HG02678 (cell line): ENCODE measurements around the gene TRIM36.

ENCODE experiments used
- ATAC-seq: cut with Tn5 transposase; IDR thresholded peaks from one replicate; pipeline ENCODE4 v1.9.1; 2021; ENCODE audit warnings: mild to moderate bottlenecking, moderate library complexity; ENCODE audit not compliant: unreplicated experiment

Gene TRIM36

DNA sequence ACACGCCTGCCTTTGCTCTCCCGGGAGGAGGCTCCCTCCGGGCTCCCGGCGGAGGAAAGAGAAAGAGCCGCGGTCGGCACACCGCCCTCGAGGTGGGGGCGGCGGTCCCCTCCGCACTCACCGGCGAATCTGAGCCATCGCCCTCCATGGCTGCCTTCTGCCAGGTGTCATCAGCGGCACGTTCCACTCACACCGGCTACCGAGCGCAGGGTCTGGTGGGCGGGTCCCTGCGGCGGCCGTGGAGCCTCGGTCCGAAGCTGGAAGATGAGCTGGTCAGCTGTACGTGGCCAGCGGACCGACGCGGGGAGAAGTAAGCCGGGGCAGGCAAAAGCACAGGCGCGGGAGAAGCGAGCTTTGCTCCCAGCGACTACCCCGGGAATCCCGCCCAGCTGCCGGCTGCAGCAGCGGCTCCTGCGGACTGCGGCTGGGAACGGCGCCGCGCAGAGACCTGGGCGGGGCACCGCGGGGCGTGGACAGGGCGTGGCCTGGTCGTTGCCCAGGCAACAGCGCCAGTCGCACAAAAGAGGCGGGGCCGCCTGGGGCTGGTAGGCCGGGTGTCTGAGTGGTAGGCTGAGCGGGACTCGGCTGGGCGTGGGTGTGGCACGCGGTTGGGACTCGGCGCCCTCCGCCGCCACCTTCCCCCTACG lies at the start of gene TRIM36:
Gene TRIM36, minus strand, starts transcription at position 422 of the 647 bp plus-strand sequence. Its CDS starts 274 bp downstream, at position 148.
- peak; percentile 96 for ATAC-seq

- ATAC-seq = no peak
Observed at GRCh38 chr5:115214541-115214940, 44.8 kb upstream of the TRIM36 start.

- ATAC-seq = peak; percentile 100
Observed at GRCh38 chr5:115209279-115209678, 39.6 kb upstream of the TRIM36 start.

DNA sequence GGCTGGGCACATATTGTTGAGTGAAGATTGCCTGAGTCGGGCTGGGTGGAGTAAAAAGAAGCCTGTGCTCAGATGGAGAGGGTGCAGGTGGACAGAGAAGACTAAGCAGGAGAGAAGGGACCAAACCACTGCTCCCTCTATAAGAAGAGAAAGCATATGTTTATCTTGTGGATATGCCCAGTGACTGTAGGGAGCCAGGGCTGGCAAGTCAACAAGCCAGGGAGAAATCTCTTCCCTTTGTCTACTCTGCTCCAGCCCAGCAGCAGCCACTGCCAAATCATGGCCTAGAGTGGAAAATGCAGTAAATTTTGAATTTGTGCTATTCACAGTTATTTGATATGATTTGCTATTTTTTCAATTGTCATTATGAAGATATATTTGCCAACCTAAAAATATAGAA lies 33.2 kb upstream of the TRIM36 start:
- ATAC-seq = no peak

GRCh38 chr5:115196161-115196560 lies 26.5 kb upstream of the TRIM36 start:
- no peak for ATAC-seq

- no peak for ATAC-seq
Observed at GRCh38 chr5:115194676-115195075, 25.0 kb upstream of the TRIM36 start.

- ATAC-seq = no peak
Observed at GRCh38 chr5:115193295-115193694, 23.6 kb upstream of the TRIM36 start.

DNA sequence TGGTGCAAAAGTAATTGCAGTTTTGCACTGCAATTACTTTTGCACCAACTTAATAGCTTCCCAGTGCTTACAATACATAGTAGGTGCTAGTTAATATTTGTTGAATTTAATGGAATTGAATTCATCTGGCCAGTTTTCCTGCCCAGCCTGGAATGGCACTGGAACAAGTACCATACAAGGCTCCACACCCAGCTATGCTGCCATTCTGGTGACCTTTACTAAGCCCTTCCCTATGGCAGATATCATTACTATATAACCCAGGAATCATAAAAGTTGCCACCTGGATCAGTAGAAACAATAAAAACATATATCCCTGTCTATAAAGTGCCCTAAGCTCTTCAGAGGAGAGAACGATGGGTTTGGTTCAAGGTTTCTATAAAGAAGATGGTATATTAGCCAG lies 22.4 kb upstream of the TRIM36 start:
- no peak for ATAC-seq

GRCh38 chr5:115191474-115192031 lies 21.8 kb upstream of the TRIM36 start:
- no peak for ATAC-seq

DNA sequence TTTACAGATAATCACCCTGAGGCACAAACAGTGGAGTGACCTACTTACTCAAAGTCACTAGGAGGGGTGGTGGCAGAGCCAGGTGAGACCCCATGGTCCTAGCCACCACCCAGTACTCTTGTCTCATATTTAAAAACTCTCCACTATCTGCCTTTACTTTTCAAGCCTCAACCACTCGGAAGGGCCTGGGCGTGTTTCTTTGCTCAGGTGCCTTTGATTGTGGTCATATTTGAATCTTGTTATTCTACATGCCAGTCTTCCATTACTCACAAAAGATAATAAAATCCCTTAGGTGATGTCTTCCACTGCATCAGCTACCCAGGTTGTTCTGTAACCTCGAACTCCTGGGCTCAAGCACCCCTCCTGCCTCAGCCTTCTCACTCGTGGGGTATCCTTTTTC lies 20.7 kb upstream of the TRIM36 start:
- ATAC-seq = no peak

- no peak for ATAC-seq
Observed at GRCh38 chr5:115189866-115190265, 20.2 kb upstream of the TRIM36 start.

DNA sequence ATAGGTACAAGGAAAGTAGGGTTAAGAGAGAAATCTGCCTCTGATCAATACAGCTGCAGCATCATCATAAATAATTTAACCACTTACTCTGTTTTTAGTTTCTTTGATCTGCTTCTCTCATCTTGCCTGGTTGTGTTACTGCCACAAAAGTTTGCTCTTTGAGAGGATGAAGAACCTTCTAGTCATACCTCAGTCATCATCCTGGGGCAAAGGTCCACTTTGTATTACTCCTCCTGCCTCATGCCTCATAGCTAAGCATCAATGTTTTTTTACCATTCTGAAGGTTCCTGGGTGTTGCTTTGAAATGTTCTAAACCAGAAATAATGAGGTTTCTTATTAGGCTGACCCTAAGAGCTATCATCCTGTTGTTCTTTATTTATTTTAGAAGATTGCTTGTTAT lies 17.1 kb upstream of the TRIM36 start:
- ATAC-seq = no peak

DNA sequence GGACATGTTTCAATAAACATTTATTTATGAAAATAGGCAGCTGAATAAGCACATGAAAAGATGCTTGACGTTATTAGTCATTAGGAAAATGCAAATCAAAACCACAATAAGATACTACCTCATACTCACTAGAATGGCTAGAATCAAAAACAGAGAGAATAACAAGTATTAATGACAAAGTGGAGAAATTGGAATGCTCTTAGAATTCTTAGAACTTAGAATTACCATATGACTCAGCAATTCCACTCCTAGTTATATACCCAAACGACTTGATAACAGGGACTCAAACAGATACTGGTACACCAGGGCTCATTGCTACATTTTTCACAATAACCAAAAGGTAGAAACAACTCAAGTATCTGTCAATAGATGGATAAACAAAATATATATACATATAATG lies 15.1 kb upstream of the TRIM36 start:
- ATAC-seq = no peak

- ATAC-seq = no peak
Observed at GRCh38 chr5:115181757-115182156, 12.0 kb upstream of the TRIM36 start.

- ATAC-seq = peak; percentile 69
Observed at GRCh38 chr5:115180165-115180709, 10.5 kb upstream of the TRIM36 start.

GRCh38 chr5:115179394-115180164 lies 9.9 kb upstream of the TRIM36 start:
- ATAC-seq = peak; percentile 35

- ATAC-seq = no peak
Observed at GRCh38 chr5:115179030-115179393, 9.3 kb upstream of the TRIM36 start.

DNA sequence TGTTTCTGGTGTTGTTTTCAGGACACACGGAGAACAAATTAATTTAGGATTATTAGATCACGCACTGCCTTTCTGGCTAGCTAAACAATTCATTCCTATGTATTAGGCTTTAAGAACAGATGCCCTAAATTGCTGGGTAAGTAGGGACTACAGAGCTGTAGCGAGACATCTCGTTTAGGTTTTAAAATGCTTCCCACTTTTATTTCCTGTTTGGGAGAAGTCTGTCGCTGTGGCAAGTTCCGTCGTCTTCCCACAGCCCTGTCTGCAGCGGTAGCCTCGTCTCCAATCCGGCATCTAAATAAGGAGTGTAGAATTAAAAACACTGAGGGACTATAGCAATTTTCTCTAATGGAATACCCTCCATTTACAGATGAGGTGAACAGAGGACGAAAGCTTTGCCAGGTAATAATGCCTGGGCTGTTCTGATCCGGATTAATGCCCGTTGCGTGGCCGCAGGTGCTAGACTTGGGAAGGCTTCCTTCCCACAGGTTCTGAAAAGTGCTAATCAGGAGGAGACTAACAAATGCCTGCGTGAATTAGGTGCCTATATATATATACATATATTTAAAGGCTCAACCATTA lies 1.3 kb upstream of the TRIM36 start:
- ATAC-seq = no peak

DNA sequence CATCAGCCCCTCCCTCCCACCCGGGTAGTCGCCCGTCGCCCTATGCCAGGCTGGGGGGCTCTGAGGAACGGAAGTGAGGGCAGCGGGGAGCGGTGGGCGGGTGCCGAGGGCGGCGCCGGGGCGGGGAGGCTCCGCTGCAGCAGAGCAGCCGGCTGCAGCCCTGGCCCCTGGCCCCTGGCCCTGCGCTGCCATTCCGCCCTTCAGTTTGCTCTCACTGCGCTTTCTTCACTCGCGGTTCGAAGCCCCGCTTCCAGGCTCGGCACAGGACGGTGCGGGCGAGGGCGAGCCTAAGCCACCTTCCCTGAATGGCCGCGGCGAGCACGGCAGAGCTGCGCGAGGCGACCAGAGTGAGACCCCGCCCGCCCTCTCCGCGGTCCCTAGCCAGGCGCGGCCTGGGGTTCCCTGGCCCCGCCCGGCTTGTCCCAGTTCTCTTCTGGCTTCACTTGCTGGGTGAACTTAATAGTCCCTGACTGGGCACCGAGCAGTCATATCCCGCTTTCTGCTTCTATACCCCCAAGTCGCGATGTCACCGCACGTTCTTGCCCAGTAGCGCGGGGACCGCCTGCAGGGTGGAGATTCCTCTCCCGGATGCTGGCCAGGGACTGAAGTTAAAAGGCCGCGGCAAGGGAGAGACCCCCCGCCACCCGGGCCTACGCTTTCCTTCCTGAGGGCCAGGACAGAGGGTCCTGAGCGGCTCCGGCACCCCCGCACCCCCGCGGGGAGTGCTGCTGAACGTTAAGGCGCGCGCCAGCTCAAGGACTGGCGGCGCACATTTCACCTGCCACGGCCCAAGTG lies 623 bp upstream of the TRIM36 start:
- peak; percentile 56 for ATAC-seq

- peak; percentile 12 for ATAC-seq
Observed at GRCh38 chr5:115168829-115169486, 750 bp downstream of the TRIM36 start.
